Psoas muscle (tissue), 8 donors: Measurements from ENCODE around the gene SLC22A31. TPM values are rescaled to one million over a fixed set of nuclear protein-coding genes. Genes with fewer than 3 reads are reported as not detected.

Experiments
- ATAC-seq, 4 donors: fragments of 200-7000 bp; cut with Tn5 transposase; one replicate each; pipeline ENCODE4 v1.9.1; 2020; ENCODE audit warnings: moderate library complexity in 3 of 4, mild to moderate bottlenecking in 2 of 4
- DNase-seq, 2 donors: peaks; one replicate each; pipeline ENCODE4 v3.0.0-alpha.2; 2020
- H3K27ac ChIP-seq: fragments of 200-600 bp; one replicate; pipeline ENCODE4 v1.8.0; 2022
- H3K27me3 ChIP-seq, 3 donors: fragments of 200-600 bp in 1 of 3; one replicate each; pipeline versions ENCODE4 v1.6.1 to v1.8.0; 2013 to 2022; ENCODE audit warnings: low read length in 2 of 3, mild to moderate bottlenecking in 2 of 3, moderate library complexity in 1 of 3; ENCODE audit not compliant: insufficient read depth in 3 of 3
- H3K36me3 ChIP-seq, 2 donors: fragments of 200-600 bp in 1 of 2; one replicate each; pipeline versions ENCODE4 v1.6.1 to v1.8.0; 2013 to 2022; ENCODE audit warnings: low read depth in 1 of 2, mild to moderate bottlenecking in 1 of 2, moderate library complexity in 1 of 2; ENCODE audit not compliant: insufficient read depth in 1 of 2
- H3K4me1 ChIP-seq: fragments of 200-600 bp; one replicate; pipeline ENCODE4 v1.8.0; 2022
- H3K4me3 ChIP-seq: fragments of 200-600 bp; one replicate; pipeline ENCODE4 v1.8.0; 2022; ENCODE audit warnings: mild to moderate bottlenecking
- H3K9me3 ChIP-seq: fragments of 200-600 bp; one replicate; pipeline ENCODE4 v1.8.0; 2022
- CTCF ChIP-seq: fragments of 200-600 bp; IDR thresholded peaks from one replicate; pipeline ENCODE4 v1.8.0; 2022; ENCODE audit warnings: antibody characterized with exemption
- WGBS, 3 donors: extraction: QIAGEN DNeasy Blood & Tissue Kit; methylation state at CpG; one replicate each; pipeline versions ENCODE4 v1.1.6 to v1.1.7; 2013; 5-methylcytosine and 5-hydroxymethylcytosine counted together
- intact Hi-C, 2 donors: fragments of 100-400 bp; cut with DNase I; formaldehyde crosslinking; loops; one replicate each; pipeline versions ENCODE4 v1.11.0 to v1.14.2; 2022
- polyA plus RNA-seq, 3 donors: library from polyadenylated mRNA; stranded (reverse); fragments of 200-250 nt; gene quantifications; one replicate each; pipeline ENCODE4 v1.2.3, GENCODE V29; 2013
- total RNA-seq, 4 donors: library from RNA; stranded (reverse); fragmentation: NEBNext Ultra II Directional in 2 of 4; extraction: Animal tissue kit (Norgen Biotek cat#: 25700) in 2 of 4; gene quantifications; one replicate each; pipeline versions ENCODE4 v1.2.1 to v1.2.4, GENCODE V29; 2021 to 2023
- donor health status: healthy with polysubstance abuse.
- donor health status: DM: no; HTN: no; CAD: no; lungs with moderate emphysema.
- donor health status: Bipolar disorder and iron deficiency.
- donor health status: healthy.
- donor health status: DM: yes; HTN: yes; CAD: no.
- donor health status: DM: no; HTN: no; CAD: no.
- donor health status: DM: no; HTN: no; CAD: no.
- donor health status: DM: yes; HTN: yes; CAD: no.

SLC22A31 gene
- total and polyA plus RNA-seq, 7 donors: 0.03 TPM; not detected in 6

GRCh38 chr16:89230255-89230654 lies 29.9 kb upstream of the SLC22A31 start:
- H3K4me1 ChIP-seq: peaks cover 5% of the 10 kb centered on the region
- H3K9me3 ChIP-seq: no peaks in the 10 kb centered on the region
- no peaks in the 10 kb centered on the region for H3K27me3 ChIP-seq
- 44 to 47% (median 46%) methylated on average over 12 to 14 of the region's 14 CpGs for WGBS, 3 donors
- TF ChIP-seq CTCF: no peak
- no peak overlapping the region for H3K27ac ChIP-seq
- intact Hi-C loops: no loop called here
- ATAC-seq (peak; percentile 78 to 87 (median 79)), DNase-seq (peak in 1 of 2 donors; percentile 61)
- no peak overlapping the region for H3K4me3 ChIP-seq
- H3K36me3 ChIP-seq: peaks cover 15 to 79% of the 10 kb centered on the region in 2 donors

GRCh38 chr16:89224665-89225064 lies 24.3 kb upstream of the SLC22A31 start:
- Histone ChIP-seq H3K36me3 (peaks cover 11 to 87% of the 10 kb centered on the region in 2 donors), H3K27me3 (no peaks in the 10 kb centered on the region), H3K4me3 (no peak overlapping the region), H3K9me3 (no peaks in the 10 kb centered on the region), H3K27ac (no peak overlapping the region), H3K4me1 (no peaks in the 10 kb centered on the region)
- no peak for TF ChIP-seq CTCF
- intact Hi-C loops: no loop called here
- ATAC-seq (no peak), DNase-seq (no peak)
- WGBS, 3 donors: 92 to 95% (median 93%) methylated on average over 10 of the region's 10 CpGs

- Histone ChIP-seq H3K4me1 (peaks cover 15% of the 10 kb centered on the region), H3K27me3 (no peaks in the 10 kb centered on the region), H3K36me3 (peaks cover 7 to 80% of the 10 kb centered on the region in 2 donors), H3K9me3 (no peaks in the 10 kb centered on the region), H3K4me3 (no peak overlapping the region), H3K27ac (no peak overlapping the region)
- 88 to 90% (median 89%) methylated on average over 21 of the region's 21 CpGs for WGBS, 3 donors
- no peak for DNase-seq
- no peak for TF ChIP-seq CTCF
- intact Hi-C loops: no loop called here
- ATAC-seq: no peak
Measured at GRCh38 chr16:89222931-89223330, 22.6 kb upstream of the SLC22A31 start.

- intact Hi-C loops: no loop called here
- no peaks in the 10 kb centered on the region for H3K27me3 ChIP-seq
- DNase-seq: no peak
- H3K36me3 ChIP-seq: peaks cover 3 to 67% of the 10 kb centered on the region in 2 donors
- H3K9me3 ChIP-seq: no peaks in the 10 kb centered on the region
- H3K27ac ChIP-seq: no peak overlapping the region
- peaks cover 15% of the 10 kb centered on the region for H3K4me1 ChIP-seq
- WGBS, 3 donors: 85 to 92% (median 90%) methylated on average over 3 of the region's 3 CpGs
- ATAC-seq: no peak
- no peak for TF ChIP-seq CTCF
- H3K4me3 ChIP-seq: no peak overlapping the region
Measured at GRCh38 chr16:89221604-89222003, 21.3 kb upstream of the SLC22A31 start.

- Histone ChIP-seq H3K27me3 (no peaks in the 10 kb centered on the region), H3K4me1 (peaks cover 32% of the 10 kb centered on the region), H3K9me3 (no peaks in the 10 kb centered on the region), H3K27ac (no peak overlapping the region), H3K4me3 (no peak overlapping the region), H3K36me3 (peaks cover 3 to 46% of the 10 kb centered on the region in 2 donors)
- 60 to 66% (median 62%) methylated on average over 5 of the region's 5 CpGs for WGBS, 3 donors
- ATAC-seq (no peak), DNase-seq (no peak)
- no peak for TF ChIP-seq CTCF
- intact Hi-C loops: loop anchor here (5.0 to 10.0 kb wide), 4 partner anchors 47 to 407 kb away; partner anchors contain the start of genes ACSF3 (in 1 of the 2), APRT (in 1 of the 2) and CDH15 (in 1 of the 2)
Measured at GRCh38 chr16:89219365-89219764, 19.0 kb upstream of the SLC22A31 start.
